OCI-LY7 (cell line): ENCODE results near the gene DPM3. TPM values are rescaled to one million over a fixed set of nuclear protein-coding genes. Genes with fewer than 3 reads are reported as not detected.

Source experiments
- BruUV-seq: library from RNA; stranded (reverse); fragments of 400-500 nt; replicated peaks from 2 replicates; lab custom pipeline; 2021; lab: Mats Ljungman, UMichigan
- CTCF ChIA-PET: fragments of 300-600 bp; sonication (Branson Sonifier 250); formaldehyde crosslinking; loops from one replicate; lab custom pipeline; 2022; ENCODE audit warnings: antibody characterized with exemption; ENCODE audit not compliant: unreplicated experiment; lab: Charles Lee
- POLR2A ChIA-PET: fragments of 300-600 bp; sonication (Branson Sonifier 250); formaldehyde crosslinking; loops from one replicate; lab custom pipeline; 2022; ENCODE audit warnings: antibody characterized with exemption; lab: Charles Lee
- DNase-seq: peaks from one replicate; pipeline ENCODE4 v3.0.0-alpha.2; 2015; ENCODE audit warnings: low spot score
- H2AFZ ChIP-seq: fragments of 200-600 bp; sonication (generic), shearing (Covaris generic); 2 replicates; pipeline ENCODE4 v1.6.1; 2014; ENCODE audit warnings: mild to moderate bottlenecking, antibody characterized with exemption, low read length, moderate library complexity
- H3K27ac ChIP-seq: fragments of 200-600 bp; sonication (generic); 2 replicates; pipeline ENCODE4 v1.5.1; 2014; ENCODE audit warnings: mixed run types, low read depth, mild to moderate bottlenecking, moderate library complexity, low read length, inconsistent platforms; ENCODE audit not compliant: poor library complexity, severe bottlenecking
- H3K36me3 ChIP-seq: fragments of 200-600 bp; sonication (generic); 2 replicates; pipeline ENCODE4 v1.6.1; 2014; ENCODE audit warnings: mild to moderate bottlenecking, antibody characterized with exemption, low read length, moderate library complexity, mixed read lengths; ENCODE audit not compliant: insufficient read depth
- H3K4me1 ChIP-seq: fragments of 200-600 bp; sonication (generic); 2 replicates; pipeline ENCODE4 v1.5.1; 2014; ENCODE audit warnings: mild to moderate bottlenecking, low read length; ENCODE audit not compliant: insufficient read depth, poor library complexity, severe bottlenecking
- H3K4me2 ChIP-seq: fragments of 200-600 bp; sonication (generic); 2 replicates; pipeline ENCODE4 v1.6.1; 2014; ENCODE audit warnings: mild to moderate bottlenecking, low read length
- H3K4me3 ChIP-seq: fragments of 200-600 bp; sonication (generic); 2 replicates; pipeline ENCODE4 v1.5.1; 2014; ENCODE audit warnings: mild to moderate bottlenecking, low read depth, low read length; ENCODE audit not compliant: poor library complexity, severe bottlenecking
- H3K79me2 ChIP-seq: fragments of 200-600 bp; sonication (generic); 2 replicates; pipeline ENCODE4 v1.6.1; 2016; ENCODE audit warnings: low read depth, mild to moderate bottlenecking, low read length, moderate library complexity, mixed read lengths; ENCODE audit not compliant: insufficient read depth
- H3K9me2 ChIP-seq: fragments of 200-600 bp; sonication (generic); 2 replicates; pipeline ENCODE4 v1.6.1; 2016; ENCODE audit warnings: mild to moderate bottlenecking, low read length, mixed read lengths; ENCODE audit not compliant: insufficient read depth
- H3K9me3 ChIP-seq: fragments of 200-600 bp; sonication (generic); 2 replicates; pipeline ENCODE4 v1.6.1; 2014; ENCODE audit warnings: mild to moderate bottlenecking, mixed run types, low read length, mixed read lengths
- H4K20me1 ChIP-seq: fragments of 200-600 bp; sonication (generic); 2 replicates; pipeline ENCODE4 v1.6.1; 2014; ENCODE audit warnings: mild to moderate bottlenecking, antibody characterized with exemption, low read length, moderate library complexity, mixed read lengths; ENCODE audit not compliant: insufficient read depth
- EZH2phosphoT487 ChIP-seq: fragments of 200-600 bp; sonication (generic); IDR thresholded peaks from 2 replicates; pipeline ENCODE4 v1.6.1; 2018; ENCODE audit warnings: low read depth, borderline replicate concordance, mild to moderate bottlenecking, mixed run types, antibody characterized with exemption, low read length, moderate library complexity, mixed read lengths
- intact Hi-C: fragments of 100-400 bp; cut with micrococcal nuclease; formaldehyde crosslinking; loops from one replicate; pipeline ENCODE4 v1.10.0; 2022; ENCODE audit not compliant: unreplicated experiment
- total RNA-seq, 2 experiments: library from RNA; depleted of rRNA in 1 of 2; stranded (reverse); fragments of >200 nt in 1 of 2; shearing (Covaris generic) in 1 of 2; gene quantifications; 2 replicates each; pipeline ENCODE4 v1.2.3, GENCODE V29; 2014 to 2022
- TF ChIP-seq, protein P1 (sequence below): fragments of 200-600 bp; sonication (generic); conservative IDR thresholded peaks from 2 replicates; pipeline ENCODE4 v1.5.1; 2014; ENCODE audit warnings: mild to moderate bottlenecking, antibody characterized with exemption, low read length, moderate library complexity, mixed read lengths

The DPM3 gene
- total RNA-seq, 2 experiments from 2014 or later, result 32.5 to 65.9 TPM

DNA sequence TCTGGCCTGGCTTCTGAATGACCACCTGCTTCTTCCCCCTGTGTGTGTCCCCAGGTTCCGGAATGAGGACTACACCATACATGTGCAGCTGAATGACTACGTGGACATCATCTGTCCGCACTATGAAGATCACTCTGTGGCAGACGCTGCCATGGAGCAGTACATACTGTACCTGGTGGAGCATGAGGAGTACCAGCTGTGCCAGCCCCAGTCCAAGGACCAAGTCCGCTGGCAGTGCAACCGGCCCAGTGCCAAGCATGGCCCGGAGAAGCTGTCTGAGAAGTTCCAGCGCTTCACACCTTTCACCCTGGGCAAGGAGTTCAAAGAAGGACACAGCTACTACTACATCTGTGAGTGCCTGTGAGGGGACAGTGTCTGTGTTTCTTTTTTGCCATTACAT, 9.0 kb downstream of the DPM3 start:
- no TSS peak for BruUV-seq

DNA sequence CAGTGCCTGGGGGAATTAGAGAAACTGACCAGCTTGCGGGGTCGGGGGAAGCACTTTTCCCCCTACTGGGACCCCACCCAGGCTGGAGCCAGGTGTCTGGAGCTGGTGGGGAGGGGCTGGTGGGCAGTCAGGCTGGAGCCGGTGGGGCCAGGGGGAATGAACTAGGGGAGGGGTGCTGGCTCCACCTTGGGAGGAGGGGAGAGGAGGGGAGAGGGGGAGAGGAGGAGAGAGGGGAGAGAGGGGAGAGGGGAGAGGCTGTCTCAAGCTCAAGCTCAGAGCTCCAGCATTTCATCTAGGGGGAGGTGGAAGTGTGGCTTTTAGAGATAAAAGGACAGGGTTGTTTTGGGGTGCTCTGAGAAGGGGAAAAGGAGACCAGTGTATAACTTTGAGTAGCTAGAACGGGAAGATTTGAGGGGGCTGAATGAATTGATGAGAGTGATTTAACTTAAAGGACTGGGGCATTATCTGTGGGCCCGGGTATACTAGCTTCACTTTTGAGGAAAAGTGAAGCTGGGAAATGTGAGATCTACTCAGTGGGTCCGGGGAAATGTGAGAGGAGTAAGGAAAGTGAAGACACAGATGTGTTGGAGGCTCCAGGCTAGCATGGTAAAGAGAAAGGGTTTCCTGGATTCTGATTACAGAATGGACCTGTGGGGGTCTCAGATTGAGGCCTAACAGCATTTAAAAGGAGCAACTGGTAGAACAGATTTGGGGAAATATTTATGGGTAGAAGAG, 9.9 kb downstream of the DPM3 start:
- Histone ChIP-seq H3K9me2 (no peaks in the 10 kb centered on the region), H3K4me3 (no peak overlapping the region), H3K4me2 (no peak overlapping the region), H3K79me2 (no peaks in the 10 kb centered on the region; the same call in 1 of the 2 replicates), H3K4me1 (peaks cover 12% of the 10 kb centered on the region), H4K20me1 (no peaks in the 10 kb centered on the region), H2AFZ (no peak overlapping the region), H3K27ac (no peak overlapping the region), H3K9me3 (no peaks in the 10 kb centered on the region), H3K36me3 (no peaks in the 10 kb centered on the region)
- DNase-seq, result no peak
- ChIA-PET POLR2A (no interaction called here), CTCF (no interaction called here)
- no TSS peak for BruUV-seq
- intact Hi-C loops, result no loop called here
- TF ChIP-seq, protein P1, sequence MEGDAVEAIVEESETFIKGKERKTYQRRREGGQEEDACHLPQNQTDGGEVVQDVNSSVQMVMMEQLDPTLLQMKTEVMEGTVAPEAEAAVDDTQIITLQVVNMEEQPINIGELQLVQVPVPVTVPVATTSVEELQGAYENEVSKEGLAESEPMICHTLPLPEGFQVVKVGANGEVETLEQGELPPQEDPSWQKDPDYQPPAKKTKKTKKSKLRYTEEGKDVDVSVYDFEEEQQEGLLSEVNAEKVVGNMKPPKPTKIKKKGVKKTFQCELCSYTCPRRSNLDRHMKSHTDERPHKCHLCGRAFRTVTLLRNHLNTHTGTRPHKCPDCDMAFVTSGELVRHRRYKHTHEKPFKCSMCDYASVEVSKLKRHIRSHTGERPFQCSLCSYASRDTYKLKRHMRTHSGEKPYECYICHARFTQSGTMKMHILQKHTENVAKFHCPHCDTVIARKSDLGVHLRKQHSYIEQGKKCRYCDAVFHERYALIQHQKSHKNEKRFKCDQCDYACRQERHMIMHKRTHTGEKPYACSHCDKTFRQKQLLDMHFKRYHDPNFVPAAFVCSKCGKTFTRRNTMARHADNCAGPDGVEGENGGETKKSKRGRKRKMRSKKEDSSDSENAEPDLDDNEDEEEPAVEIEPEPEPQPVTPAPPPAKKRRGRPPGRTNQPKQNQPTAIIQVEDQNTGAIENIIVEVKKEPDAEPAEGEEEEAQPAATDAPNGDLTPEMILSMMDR, result no peak
- TF ChIP-seq EZH2phosphoT487, result no peak

More for the DNA sequence above, 9.0 kb downstream of the DPM3 start:
- Histone ChIP-seq H2AFZ (no peak overlapping the region), H3K36me3 (no peaks in the 10 kb centered on the region), H4K20me1 (no peaks in the 10 kb centered on the region), H3K27ac (no peak overlapping the region), H3K9me3 (no peaks in the 10 kb centered on the region), H3K79me2 (no peaks in the 10 kb centered on the region; the same call in 1 of the 2 replicates), H3K4me2 (no peak overlapping the region), H3K4me3 (no peak overlapping the region), H3K4me1 (peaks cover 12% of the 10 kb centered on the region), H3K9me2 (no peaks in the 10 kb centered on the region)
- intact Hi-C loops, result no loop called here
- DNase-seq, result no peak
- CTCF ChIA-PET, result no interaction called here
- POLR2A ChIA-PET, result no interaction called here
- TF ChIP-seq, protein P1, result no peak
- no peak for TF ChIP-seq EZH2phosphoT487
